Posterior cingulate gyrus (tissue), 11 donors: ENCODE measurements around the gene ZMYND12.
"Not testable (repeated sequence)": the region's sequence is repeated elsewhere in the genome, so short reads cannot be mapped to it uniquely, and the experiment has no call there.

Experiments used
- DNase-seq, 10 donors: peaks; one replicate each; pipeline versions ENCODE4 v3.0.0 to v3.0.0-alpha.2; 2020 to 2021; ENCODE audit warnings: mixed read lengths in 3 of 10
- intact Hi-C: fragments of 100-400 bp; cut with DNase I; formaldehyde crosslinking; loops from one replicate; pipeline ENCODE4 v1.15.1; 2023

The ZMYND12 gene, protein sequence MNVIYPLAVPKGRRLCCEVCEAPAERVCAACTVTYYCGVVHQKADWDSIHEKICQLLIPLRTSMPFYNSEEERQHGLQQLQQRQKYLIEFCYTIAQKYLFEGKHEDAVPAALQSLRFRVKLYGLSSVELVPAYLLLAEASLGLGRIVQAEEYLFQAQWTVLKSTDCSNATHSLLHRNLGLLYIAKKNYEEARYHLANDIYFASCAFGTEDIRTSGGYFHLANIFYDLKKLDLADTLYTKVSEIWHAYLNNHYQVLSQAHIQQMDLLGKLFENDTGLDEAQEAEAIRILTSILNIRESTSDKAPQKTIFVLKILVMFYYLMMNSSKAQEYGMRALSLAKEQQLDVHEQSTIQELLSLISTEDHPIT

DNA sequence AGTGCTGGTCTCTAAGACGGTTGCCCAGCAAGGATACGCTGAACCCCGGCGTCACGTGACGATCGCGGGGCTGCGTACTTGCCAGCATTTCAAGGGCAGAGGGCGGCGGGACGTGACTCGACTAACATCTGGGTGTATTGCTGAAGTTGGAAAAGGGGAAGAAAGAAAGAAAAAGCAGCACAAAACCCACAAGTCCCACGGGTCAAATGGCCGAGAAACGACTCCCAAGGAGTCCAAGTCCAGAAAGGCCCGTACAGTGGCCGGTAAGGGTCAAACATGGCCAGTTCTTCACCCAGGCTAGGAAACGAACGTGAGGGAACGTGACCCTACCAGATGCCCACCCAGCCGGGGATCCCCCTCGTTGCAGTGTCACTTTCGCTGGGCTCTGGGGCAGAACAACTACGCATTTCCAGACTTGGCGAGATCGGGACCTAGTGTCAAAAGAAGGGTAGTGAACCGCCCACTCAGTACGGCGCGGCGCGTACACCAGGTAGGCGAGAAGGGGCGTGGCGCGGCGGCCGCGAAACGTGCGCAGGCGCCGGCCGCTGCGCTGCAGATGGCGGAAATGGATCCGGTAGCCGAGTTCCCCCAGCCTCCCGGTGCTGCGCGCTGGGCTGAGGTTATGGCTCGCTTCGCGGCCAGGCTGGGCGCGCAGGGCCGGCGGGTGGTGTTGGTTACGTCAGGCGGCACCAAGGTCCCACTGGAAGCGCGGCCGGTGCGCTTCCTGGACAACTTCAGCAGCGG lies at the start of gene ZMYND12, which contains the start of gene PPCS:
Gene ZMYND12, minus strand, starts transcription at position 13 of the 744 bp plus-strand sequence. CDS start 25 bp downstream, outside the sequence.
Gene PPCS, plus strand, starts transcription at position 534 of the 744 bp plus-strand sequence. Its CDS starts 23 bp downstream, at position 557.
- peak; percentile 72 to 96 (median 80) for DNase-seq
- intact Hi-C loops, result loop anchor here (5.0 to 10.0 kb wide), 2 partner anchors 71 to 114 kb away; partner anchors contain the start of gene RIMKLA

DNA sequence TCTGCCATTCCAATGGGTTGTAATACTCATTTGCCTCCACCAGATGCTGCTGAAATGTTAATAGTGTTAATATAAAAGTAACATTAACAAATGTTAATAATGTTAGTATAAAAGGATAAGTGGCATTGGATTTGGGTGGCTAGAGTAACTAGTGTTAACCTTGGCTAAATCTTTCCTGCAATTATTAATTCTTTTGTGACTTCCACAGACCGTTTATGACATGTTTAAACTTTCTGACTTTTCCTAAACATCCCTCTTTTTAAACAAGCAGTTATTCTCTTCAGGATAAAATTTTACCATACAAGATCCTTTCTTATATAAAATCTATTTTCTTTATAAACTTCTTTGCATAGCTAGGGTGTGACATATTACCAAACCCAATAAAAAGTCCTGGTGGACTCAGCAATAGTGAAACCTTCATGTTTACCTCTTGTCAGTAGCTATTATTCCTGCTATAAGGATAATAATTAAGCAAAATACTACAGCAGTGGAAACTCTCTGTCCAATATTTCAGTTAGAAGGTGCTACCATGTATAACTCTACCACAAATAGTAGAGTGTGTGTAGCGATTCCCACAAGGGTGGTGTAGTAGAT lies 48.8 kb upstream of the ZMYND12 start:
- no peak for DNase-seq
- intact Hi-C loops, result no loop called here

DNA sequence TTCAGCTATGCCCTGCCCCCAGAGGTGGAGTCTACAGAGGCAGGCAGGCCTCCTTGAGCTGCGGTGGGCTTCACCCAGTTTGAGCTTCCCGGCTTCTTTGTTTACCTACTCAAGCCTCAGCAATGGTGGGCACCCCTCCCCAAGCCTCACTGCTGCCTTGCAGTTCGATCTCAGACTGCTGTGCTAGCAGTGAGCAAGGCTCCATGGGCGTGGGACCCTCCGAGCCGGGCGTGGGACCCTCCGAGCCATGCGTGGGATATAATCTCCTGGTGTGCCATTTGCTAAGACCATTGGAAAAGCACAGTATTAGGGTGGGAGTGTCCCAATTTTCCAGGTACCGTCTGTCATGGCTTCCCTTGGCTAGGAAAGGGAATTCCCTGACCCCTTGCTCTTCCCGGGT lies 46.2 kb upstream of the ZMYND12 start:
- intact Hi-C loops, result not testable (repeated sequence)
- peak in 1 of 10 donors; percentile 70 for DNase-seq

DNA sequence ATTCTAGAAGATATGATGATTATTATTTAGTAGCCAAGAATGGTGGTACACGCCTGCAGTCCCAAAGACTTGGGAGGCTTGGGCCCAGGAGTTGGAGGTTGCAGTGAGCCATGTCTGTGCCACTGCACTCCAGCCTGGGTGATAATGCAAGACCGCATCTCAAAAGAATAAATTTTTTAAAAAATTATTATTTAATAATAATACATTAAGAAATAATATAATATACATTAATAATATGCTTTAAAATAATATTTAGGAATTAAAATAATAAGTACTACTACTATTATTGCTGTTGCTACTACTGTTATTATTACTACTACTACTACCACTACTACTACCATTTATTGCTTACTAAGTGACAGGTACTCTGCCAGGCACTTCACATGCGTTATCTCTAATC lies 34.4 kb upstream of the ZMYND12 start:
- intact Hi-C loops, result no loop called here
- no peak for DNase-seq

DNA sequence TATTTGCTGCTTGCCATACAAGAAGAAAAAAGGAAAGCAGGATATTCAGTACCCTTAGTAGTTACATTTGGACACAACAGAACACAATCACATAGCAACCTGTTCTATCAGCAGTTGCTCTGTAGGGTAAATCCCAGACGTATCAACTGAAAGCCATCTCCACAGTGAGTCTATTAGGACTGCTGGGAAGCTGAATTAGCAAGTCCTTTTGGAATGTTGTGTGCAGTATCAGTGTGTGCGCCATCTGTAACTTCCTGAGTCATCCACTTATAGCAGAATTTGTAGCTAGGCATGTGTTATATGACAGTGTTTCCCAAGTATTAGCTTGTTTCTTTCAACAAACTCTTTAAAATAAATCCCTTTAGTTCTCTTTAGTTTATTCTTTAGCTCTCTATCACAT lies 28.6 kb upstream of the ZMYND12 start:
- DNase-seq, result no peak
- intact Hi-C loops, result no loop called here

DNA sequence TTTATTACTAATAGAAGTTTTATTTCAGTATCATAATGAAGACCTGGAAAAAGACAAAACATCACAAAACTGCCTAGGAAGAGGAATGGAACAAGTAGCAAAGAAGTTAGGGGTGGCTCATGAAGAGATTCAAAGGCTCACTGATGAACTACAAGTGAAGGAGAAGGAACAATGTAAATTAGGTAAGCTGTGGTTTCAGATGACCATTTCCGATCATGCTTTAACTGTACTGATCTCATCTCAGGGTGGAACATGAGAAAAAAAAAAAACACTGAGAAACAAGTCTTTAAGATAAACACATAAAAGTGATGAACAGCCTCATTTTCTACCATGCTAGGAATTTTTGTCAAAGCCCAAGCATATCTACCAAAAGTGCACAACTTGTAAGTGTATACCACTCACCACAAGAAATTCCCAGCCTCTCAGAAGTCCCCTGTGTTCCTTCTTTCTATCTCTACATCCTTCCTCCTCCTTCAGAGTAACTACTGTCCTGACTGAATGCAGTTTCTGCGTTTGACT lies 26.9 kb upstream of the ZMYND12 start:
- intact Hi-C loops, result no loop called here
- no peak for DNase-seq

DNA sequence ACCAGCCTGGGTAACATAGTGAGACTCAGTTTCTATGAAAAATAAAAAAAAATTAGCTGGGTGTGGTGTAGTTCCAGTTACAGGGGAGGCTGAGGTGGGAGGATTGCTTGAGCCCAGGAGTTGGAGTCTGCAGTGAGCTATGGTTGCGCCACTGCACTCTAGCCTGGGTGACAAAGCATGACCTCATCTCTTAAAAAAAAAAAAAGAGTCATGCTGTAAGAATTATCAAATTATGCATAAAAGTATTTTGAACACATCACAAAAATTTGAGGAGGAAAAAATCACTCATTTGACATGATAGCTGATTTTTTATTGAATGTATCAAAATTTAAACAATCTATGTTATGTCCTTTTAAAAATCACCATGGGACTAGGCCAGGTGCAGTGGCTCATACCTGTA lies 25.1 kb upstream of the ZMYND12 start:
- no peak for DNase-seq
- intact Hi-C loops, result no loop called here

DNA sequence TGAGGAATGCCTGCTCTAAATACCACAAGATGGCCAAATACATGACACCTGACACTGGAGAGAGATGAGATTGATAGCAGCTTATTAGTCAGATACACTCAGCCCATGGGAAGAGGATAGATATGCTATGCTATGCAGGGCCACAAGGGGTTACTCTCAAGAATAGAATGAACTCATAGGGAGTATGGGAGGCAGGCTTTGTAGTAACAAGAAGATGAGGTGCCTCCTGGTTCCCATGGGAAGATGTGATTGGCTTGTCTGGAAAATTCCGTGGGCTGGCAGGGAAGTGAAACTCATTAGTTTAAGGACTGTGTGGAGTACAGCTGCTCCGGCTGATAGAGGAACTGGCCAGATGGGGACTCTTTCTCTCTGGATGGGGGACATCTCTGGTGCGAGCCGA lies 23.8 kb upstream of the ZMYND12 start:
- DNase-seq, result no peak
- intact Hi-C loops, result no loop called here

DNA sequence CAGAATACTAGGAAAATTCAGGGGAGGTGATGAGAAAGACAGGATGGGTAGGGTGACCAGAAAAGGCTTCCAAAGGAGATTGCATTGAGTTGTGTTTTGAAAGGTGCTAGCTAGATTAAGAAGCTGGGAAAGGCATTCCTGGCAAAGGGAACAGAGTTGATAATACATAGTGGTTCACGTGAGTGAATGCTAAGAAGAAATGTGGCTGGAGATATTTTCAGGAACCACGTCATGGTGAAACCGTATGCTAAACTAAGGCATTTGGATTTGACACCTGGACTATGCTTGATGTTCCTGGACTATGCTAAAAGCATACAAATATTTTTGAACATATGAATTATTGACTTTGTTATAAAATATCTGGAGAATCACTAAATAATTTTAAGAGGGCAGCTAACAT lies 22.0 kb upstream of the ZMYND12 start:
- intact Hi-C loops, result no loop called here
- DNase-seq, result no peak

DNA sequence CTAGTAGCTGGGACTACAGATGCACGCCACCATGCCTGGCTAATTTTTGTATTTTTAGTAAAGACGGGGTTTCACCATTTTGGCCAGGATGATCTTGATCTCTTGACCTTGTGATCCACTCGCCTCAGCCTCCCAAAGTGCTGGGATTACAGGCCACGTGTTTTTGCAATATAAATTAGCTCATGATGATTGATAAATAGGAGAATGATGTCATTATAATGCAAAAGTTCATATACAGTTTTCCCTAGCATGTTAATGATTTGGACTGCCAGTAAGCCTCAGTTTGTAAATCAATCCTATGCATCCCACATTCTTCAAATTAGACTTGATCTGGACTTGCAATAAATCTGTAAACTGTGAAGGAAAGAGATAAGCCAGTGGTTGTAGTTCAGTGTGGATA lies 21.5 kb upstream of the ZMYND12 start:
- intact Hi-C loops, DNase-seq: not testable (repeated sequence)

DNA sequence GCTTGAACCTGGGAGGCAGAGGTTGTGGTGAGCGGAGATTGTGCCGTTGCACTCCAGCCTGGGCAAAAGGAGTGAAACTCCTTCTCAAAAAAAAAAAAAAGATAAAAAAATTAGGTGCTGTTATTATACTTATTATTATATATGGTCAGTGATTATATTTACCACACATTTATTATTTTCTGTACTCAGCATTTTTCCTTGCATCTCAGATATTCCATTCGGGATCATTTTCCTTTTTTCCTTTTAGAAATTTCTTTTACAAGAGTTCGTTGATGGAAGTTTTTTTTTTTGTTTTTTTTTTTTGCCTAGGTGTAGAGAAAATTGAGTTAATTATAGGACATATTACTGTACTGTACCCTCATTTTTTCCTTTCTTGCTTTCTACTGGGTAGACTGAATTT lies 20.8 kb upstream of the ZMYND12 start:
- DNase-seq, result no peak
- intact Hi-C loops, result no loop called here

DNA sequence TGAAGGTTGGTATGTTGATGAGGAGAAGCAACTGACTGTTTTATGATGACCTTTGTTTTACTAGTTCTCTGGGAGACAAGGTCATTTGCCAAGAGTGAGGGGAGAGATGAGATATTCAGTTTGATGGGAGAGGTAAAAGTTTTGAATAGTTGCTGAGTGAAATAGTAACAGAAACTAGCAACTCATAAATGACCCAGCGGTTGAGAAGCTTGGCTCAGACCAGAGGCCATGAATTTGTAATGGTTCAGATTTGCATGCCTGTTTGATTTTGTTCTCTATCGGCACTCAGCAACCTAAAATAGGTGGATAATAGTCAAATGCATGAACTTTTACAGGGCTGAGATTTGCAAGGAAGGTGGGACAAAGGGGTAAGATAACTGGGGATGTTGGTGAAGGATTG lies 13.9 kb upstream of the ZMYND12 start:
- intact Hi-C loops, result no loop called here
- no peak for DNase-seq

DNA sequence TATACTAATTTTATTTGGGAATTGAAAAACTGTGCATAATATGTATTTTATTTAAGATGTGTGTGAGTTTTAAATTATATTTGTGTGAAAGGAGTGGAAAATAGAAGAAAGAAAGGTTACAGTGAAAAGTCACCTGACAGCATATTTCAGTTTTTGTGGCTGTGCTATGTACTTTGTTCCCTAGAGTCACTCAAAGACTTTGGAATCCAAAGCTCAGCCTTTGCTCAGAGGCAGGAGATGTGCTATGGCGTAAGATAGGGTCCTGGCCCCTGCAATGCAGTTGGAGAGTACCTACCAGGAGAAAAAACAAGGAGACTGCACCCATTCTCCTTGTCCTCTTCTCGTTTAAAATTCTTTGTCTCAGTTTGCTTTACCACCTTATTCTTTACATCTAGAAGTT lies 10.2 kb upstream of the ZMYND12 start:
- intact Hi-C loops, result no loop called here

DNA sequence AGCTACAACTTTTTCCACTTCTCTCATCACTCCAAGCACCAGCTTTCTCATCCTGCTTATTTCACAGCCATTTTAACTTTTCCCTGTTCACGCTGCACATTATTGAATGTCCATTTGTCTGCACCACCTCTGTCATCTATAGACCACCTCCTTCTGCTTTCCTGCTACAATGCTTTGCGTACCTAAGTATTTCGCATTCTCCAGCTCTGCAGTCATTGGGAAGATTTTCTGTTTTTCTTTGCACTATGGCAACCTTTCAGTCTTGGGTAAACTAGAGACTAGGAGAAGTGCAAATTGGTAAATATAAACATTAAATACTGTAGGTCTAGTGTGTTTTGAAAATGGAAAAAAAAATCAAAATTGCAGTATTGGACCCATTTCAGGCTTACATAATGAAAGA lies 8.1 kb upstream of the ZMYND12 start:
- intact Hi-C loops, result no loop called here
- DNase-seq, result no peak

More for the DNA sequence above, 10.2 kb upstream of the ZMYND12 start:
- no peak for DNase-seq

DNA sequence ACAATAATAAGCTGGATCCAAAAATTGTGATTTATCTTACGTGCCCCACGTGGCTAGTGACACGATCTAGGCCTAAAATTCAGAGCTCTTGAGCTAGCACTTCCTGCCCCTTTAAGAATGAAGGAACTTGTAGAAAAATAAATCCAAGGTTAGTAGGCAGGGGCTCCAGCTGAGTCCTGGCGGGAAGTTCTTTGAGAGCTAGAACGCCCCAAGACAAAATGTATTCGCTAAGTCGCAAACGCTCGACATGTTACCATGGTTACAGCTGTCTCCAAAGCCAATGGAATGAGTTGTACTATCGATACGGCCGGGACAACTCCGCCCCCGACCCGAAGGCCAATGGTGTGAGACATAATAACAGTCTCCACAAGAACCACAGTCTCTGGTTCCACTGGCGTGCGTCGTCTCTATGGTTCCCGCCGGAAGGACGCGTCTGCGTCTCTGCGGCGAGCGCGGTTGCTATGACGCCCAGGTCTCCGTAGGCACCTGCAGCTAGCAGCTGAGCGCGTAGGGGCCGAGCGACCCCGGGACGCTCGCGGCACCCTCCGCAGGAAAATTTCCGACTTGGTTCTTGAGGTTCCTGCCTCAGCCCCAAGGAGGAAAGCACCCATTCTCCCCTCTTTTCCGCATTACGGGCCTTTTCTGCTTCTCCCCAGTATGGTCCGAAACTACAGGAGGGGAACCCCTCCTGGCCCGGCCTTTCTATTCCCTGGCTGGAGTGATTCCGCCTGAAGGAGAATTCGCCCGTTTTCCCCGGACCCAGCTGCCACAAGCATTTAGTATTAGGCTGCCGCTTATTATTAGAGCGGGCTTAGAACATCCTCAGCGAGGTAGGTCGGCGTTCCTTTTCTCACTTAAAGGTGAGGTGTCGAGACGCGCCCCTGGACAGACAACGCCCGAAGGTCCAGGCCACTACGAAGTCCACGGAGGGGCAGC lies 7.3 kb upstream of the ZMYND12 start, which contains the start of gene CCDC30:
Gene CCDC30, plus strand, starts transcription at position 459 of the 936 bp plus-strand sequence. CDS start 17,266 bp downstream, outside the sequence.
- intact Hi-C loops, result no loop called here
- peak; percentile 79 to 99 (median 94) for DNase-seq

DNA sequence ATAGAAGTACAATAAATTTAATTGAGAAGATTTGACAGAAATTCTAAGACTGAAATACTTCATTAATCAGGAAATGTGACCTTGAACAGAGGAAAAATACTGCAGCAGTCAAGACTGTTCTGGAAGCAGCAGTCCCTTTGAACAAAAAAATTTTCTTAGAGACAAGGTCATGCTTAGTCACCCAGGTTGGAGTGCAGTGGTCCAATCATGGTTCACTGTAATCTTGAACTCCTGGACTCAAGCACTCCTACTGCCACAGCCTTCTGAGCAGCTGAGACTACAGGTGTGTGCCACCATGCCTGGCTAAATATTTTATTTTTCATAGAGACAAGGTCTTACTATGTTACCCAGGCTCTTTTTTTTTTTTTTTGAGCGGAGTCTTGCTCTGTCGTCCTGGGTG lies 5.4 kb upstream of the ZMYND12 start:
- intact Hi-C loops, result no loop called here
- DNase-seq, result no peak

DNA sequence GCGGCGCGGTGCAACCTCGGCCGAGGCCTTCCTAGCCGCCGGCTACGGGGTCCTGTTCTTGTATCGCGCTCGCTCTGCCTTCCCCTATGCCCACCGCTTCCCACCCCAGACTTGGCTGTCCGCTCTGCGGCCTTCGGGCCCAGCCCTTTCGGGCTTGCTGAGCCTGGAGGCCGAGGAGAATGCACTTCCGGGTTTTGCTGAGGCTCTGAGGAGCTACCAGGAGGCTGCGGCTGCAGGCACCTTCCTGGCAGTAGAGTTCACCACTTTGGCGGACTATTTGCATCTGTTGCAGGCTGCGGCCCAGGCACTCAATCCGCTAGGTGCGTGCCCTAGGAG lies 900 bp upstream of the ZMYND12 start:
- DNase-seq, result peak in 8 of 10 donors; percentile 19 to 90 (median 38)
- intact Hi-C loops, result loop anchor here (5.0 to 10.0 kb wide), 2 partner anchors 72 to 114 kb away; partner anchors contain the start of gene RIMKLA

DNA sequence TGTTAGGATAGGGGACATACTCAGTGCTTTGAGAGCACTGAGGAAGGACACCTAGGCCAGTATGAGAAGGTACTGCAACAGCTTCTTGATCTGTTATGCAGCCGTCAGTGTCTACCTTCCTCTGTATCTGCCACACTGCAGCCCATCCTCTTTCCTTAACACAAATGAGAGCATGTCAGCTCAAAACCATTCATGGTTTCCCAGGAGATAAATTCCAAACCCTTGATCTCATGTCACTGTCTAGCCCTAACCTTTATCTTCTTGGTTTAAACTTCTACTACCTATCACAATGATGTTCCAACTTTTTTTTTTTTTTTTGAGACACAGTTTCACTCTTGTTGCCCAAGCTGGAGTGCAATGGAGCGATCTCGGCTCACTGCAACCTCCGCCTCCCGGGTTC lies 1.4 kb downstream of the ZMYND12 start:
- DNase-seq, result no peak
- intact Hi-C loops, result loop anchor here (10.0 kb wide), 1 partner anchor 70 kb away; the partner anchor contains the start of gene RIMKLA

DNA sequence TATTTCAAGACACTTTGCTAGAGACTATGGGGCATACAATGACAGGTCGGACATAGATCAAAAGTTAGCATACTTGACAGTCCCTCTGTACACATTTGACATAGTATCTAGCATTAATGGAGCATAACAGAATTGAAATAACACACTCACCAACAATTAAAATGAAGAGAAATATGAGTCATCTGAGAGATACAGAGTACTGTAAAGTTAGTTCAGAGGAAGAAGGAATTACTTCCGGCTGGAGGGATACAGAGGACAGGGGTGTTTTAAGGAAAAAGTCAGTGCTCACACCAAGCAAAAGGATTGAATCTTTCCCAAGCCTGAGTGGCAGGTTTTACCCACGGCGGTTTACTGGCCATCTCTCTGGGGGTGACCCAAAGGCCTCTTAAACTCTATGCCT lies 2.4 kb downstream of the ZMYND12 start:
- intact Hi-C loops, result loop anchor here (10.0 kb wide), 1 partner anchor 69 kb away; the partner anchor contains the start of gene RIMKLA
- no peak for DNase-seq

DNA sequence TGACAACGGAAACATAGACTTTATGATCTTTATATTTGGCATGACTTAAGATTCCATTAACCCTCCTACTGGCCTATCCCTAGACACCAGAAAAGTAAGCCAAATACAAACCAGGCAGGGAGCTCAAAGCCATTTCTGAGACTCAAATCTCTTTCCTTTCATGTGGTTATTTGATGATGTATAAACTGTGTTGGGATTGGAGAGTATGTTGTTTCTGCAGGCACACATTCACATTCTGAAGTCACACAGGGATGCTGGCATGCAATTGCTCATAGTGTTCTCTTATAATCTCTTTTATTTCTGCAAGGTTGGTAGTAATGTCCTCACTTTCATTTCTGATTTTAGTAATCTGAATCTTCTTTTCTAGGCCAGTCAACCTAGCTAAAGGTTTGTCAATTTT lies 5.8 kb downstream of the ZMYND12 start:
- no peak for DNase-seq
- intact Hi-C loops, result loop anchor here (10.0 kb wide), 1 partner anchor 65 kb away; the partner anchor contains the start of gene RIMKLA
